ENCODE measurements around the gene SPDYC. TPM values are rescaled to one million over a fixed set of nuclear protein-coding genes. Genes with fewer than 3 reads are reported as not detected.
A peak's percentile ranks its signal among the peaks of the same experiment; 100 is the strongest.

SPDYC gene
- total RNA-seq, 1 donor from 2014 or later: not detected

- no peaks in the 10 kb centered on the region for H3K9me3 ChIP-seq
- H3K27me3 ChIP-seq (ENCODE audit: low read depth): no peaks in the 10 kb centered on the region
- no peak overlapping the region for H3K27ac ChIP-seq
- TF ChIP-seq, protein P1, sequence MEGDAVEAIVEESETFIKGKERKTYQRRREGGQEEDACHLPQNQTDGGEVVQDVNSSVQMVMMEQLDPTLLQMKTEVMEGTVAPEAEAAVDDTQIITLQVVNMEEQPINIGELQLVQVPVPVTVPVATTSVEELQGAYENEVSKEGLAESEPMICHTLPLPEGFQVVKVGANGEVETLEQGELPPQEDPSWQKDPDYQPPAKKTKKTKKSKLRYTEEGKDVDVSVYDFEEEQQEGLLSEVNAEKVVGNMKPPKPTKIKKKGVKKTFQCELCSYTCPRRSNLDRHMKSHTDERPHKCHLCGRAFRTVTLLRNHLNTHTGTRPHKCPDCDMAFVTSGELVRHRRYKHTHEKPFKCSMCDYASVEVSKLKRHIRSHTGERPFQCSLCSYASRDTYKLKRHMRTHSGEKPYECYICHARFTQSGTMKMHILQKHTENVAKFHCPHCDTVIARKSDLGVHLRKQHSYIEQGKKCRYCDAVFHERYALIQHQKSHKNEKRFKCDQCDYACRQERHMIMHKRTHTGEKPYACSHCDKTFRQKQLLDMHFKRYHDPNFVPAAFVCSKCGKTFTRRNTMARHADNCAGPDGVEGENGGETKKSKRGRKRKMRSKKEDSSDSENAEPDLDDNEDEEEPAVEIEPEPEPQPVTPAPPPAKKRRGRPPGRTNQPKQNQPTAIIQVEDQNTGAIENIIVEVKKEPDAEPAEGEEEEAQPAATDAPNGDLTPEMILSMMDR (IDR thresholded peaks at IDR 0.05): no peak
- H3K4me3 ChIP-seq: no peak overlapping the region
- H3K36me3 ChIP-seq: peaks cover 83% of the 10 kb centered on the region
- H3K4me1 ChIP-seq: peaks cover 19% of the 10 kb centered on the region
- DNase-seq: no peak
- no peak for ATAC-seq
- intact Hi-C loops (cut with DNase I): no loop called here
These were observed 40.2 kb upstream of the SPDYC start for GRCh38 chr11:65129649-65130441.

- Histone ChIP-seq H3K4me3 (no peak overlapping the region), H3K36me3 (peaks cover 73% of the 10 kb centered on the region), H3K4me1 (peaks cover 26% of the 10 kb centered on the region), H3K9me3 (no peaks in the 10 kb centered on the region), H3K27me3 (ENCODE audit: low read depth) (no peaks in the 10 kb centered on the region), H3K27ac (no peak overlapping the region)
- intact Hi-C loops (cut with DNase I): no loop called here
- no peak for ATAC-seq
- no peak for DNase-seq
- TF ChIP-seq, protein P1 (IDR thresholded peaks at IDR 0.05): no peak
These were observed 39.2 kb upstream of the SPDYC start for GRCh38 chr11:65130631-65131416.

- DNase-seq: no peak
- H3K36me3 ChIP-seq: peaks cover 67% of the 10 kb centered on the region
- intact Hi-C loops (cut with DNase I): no loop called here
These were observed 38.6 kb upstream of the SPDYC start for GRCh38 chr11:65131417-65131776.

GRCh38 chr11:65131895-65132237 is 38.2 kb upstream of the SPDYC start:
- TF ChIP-seq, protein P1 (IDR thresholded peaks at IDR 0.05): no peak
- Histone ChIP-seq H3K27me3 (ENCODE audit: low read depth) (no peaks in the 10 kb centered on the region), H3K4me3 (peak overlapping the region; percentile 98), H3K27ac (peak overlapping the region; percentile 99), H3K9me3 (no peaks in the 10 kb centered on the region), H3K4me1 (peaks cover 29% of the 10 kb centered on the region), H3K36me3 (peaks cover 63% of the 10 kb centered on the region)
- DNase-seq (no peak), ATAC-seq (no peak)
- intact Hi-C loops (cut with DNase I): no loop called here

More at GRCh38 chr11:65131417-65131776, 38.6 kb upstream of the SPDYC start:
- no peak overlapping the region for H3K27ac ChIP-seq
- H3K4me3 ChIP-seq: no peak overlapping the region
- TF ChIP-seq, protein P1 (IDR thresholded peaks at IDR 0.05): no peak
- peaks cover 29% of the 10 kb centered on the region for H3K4me1 ChIP-seq
- H3K27me3 ChIP-seq (ENCODE audit: low read depth): no peaks in the 10 kb centered on the region
- ATAC-seq: no peak
- no peaks in the 10 kb centered on the region for H3K9me3 ChIP-seq

- ATAC-seq (no peak), DNase-seq (no peak)
- Histone ChIP-seq H3K4me3 (peak overlapping the region; percentile 98), H3K27me3 (ENCODE audit: low read depth) (no peaks in the 10 kb centered on the region), H3K9me3 (no peaks in the 10 kb centered on the region), H3K4me1 (peaks cover 29% of the 10 kb centered on the region), H3K27ac (peak overlapping the region; percentile 99), H3K36me3 (peaks cover 57% of the 10 kb centered on the region)
- TF ChIP-seq, protein P1 (IDR thresholded peaks at IDR 0.05): no peak
- intact Hi-C loops (cut with DNase I): no loop called here
These were observed 37.6 kb upstream of the SPDYC start for GRCh38 chr11:65132238-65132987.
